ENCODE results near the gene MTHFR. TPM values are rescaled to one million over a fixed set of nuclear protein-coding genes. Genes with fewer than 3 reads are reported as not detected.

MTHFR gene
- polyA plus RNA-seq, 1 donor from 2014 or later = 21.2 TPM

GRCh38 chr1:11787804-11788436, 17.8 kb downstream of the MTHFR start:
- Histone ChIP-seq H3K27me3 (ENCODE audit: insufficient read depth, low read depth, low read length) (no peaks in the 10 kb centered on the region), H3K9me3 (ENCODE audit: low read length) (no peaks in the 10 kb centered on the region), H3F3A (ENCODE audit: insufficient read depth, low read length, poor library complexity, severe bottlenecking) (no peaks in the 10 kb centered on the region), H3K79me2 (replicated peaks; ENCODE audit: insufficient read depth, low read length) (no peaks in the 10 kb centered on the region), H3K9me2 (ENCODE audit: insufficient read depth, low read length) (no peaks in the 10 kb centered on the region), H3K9ac (ENCODE audit: low read length) (no peak overlapping the region), H3K4me2 (ENCODE audit: low read length) (no peak overlapping the region), H3K27ac (ENCODE audit: low read length) (no peak overlapping the region), H4K20me1 (ENCODE audit: insufficient read depth) (no peaks in the 10 kb centered on the region), H2AFZ (ENCODE audit: low read depth, low read length) (no peak overlapping the region), H3K36me3 (ENCODE audit: insufficient read depth, low read length) (no peaks in the 10 kb centered on the region), H3K4me3 (ENCODE audit: low read length) (no peak overlapping the region)
- TF ChIP-seq CTCF (IDR thresholded peaks at IDR 0.05; ENCODE audit: poor library complexity, severe bottlenecking) (no peak), TAF1 (IDR thresholded peaks at IDR 0.05; ENCODE audit: low read depth) (no peak), SMC3 (conservative IDR thresholded peaks at IDR 0.05; ENCODE audit: poor library complexity) (no peak), EP300 (conservative IDR thresholded peaks at IDR 0.05; ENCODE audit: poor library complexity, severe bottlenecking) (no peak), REST (IDR thresholded peaks at IDR 0.05; ENCODE audit: borderline replicate concordance) (no peak)

GRCh38 chr1:11787251-11787803, 18.4 kb downstream of the MTHFR start:
- Histone ChIP-seq H3K9ac (ENCODE audit: low read length) (no peak overlapping the region), H2AFZ (ENCODE audit: low read depth, low read length) (no peak overlapping the region), H3K4me2 (ENCODE audit: low read length) (no peak overlapping the region), H3K9me3 (ENCODE audit: low read length) (no peaks in the 10 kb centered on the region), H3K27me3 (ENCODE audit: insufficient read depth, low read depth, low read length) (no peaks in the 10 kb centered on the region), H3F3A (ENCODE audit: insufficient read depth, low read length, poor library complexity, severe bottlenecking) (no peaks in the 10 kb centered on the region), H3K9me2 (ENCODE audit: insufficient read depth, low read length) (no peaks in the 10 kb centered on the region), H3K36me3 (ENCODE audit: insufficient read depth, low read length) (no peaks in the 10 kb centered on the region), H4K20me1 (ENCODE audit: insufficient read depth) (no peaks in the 10 kb centered on the region), H3K79me2 (replicated peaks; ENCODE audit: insufficient read depth, low read length) (no peaks in the 10 kb centered on the region), H3K27ac (ENCODE audit: low read length) (no peak overlapping the region), H3K4me3 (ENCODE audit: low read length) (no peak overlapping the region)
- no peak for TF ChIP-seq SMC3 (conservative IDR thresholded peaks at IDR 0.05; ENCODE audit: poor library complexity)
- no peak for TF ChIP-seq EP300 (conservative IDR thresholded peaks at IDR 0.05; ENCODE audit: poor library complexity, severe bottlenecking)
- TF ChIP-seq POLR2AphosphoS5 (IDR thresholded peaks at IDR 0.05) = no peak
- no peak for TF ChIP-seq EZH2 (IDR thresholded peaks at IDR 0.05; ENCODE audit: borderline replicate concordance, insufficient read depth, low read length, poor library complexity, severe bottlenecking)
- TF ChIP-seq MXI1 (conservative IDR thresholded peaks at IDR 0.05; ENCODE audit: poor library complexity, severe bottlenecking) = no peak
- TF ChIP-seq RAD21 (conservative IDR thresholded peaks at IDR 0.05) = no peak

All from neural cell (in vitro differentiated cells).